ENCODE data around the gene YEATS2. TPM values are rescaled to one million over a fixed set of nuclear protein-coding genes. Genes with fewer than 3 reads are reported as not detected.

YEATS2 gene
- total and polyA plus RNA-seq, 2 donors (not counting 3 experiments of a cell fraction or from before 2014, with no cell fraction given): 30.2 to 59.9 TPM

GRCh38 chr3:183733553-183733952 lies 36.0 kb downstream of the YEATS2 start:
- Histone ChIP-seq H4K20me1 (replicated peaks; ENCODE audit: control insufficient read depth, extremely low read depth, insufficient read depth, low read length) (no peaks in the 10 kb centered on the region), H3K4me2 (ENCODE audit: insufficient read depth, low read length) (no peak overlapping the region), H3K4me1 (ENCODE audit: control insufficient read depth, extremely low read depth, insufficient read depth, low read length) (peaks cover 28% of the 10 kb centered on the region), H3K9me1 (replicated peaks; ENCODE audit: control insufficient read depth, extremely low read depth, insufficient read depth, low read length) (no peaks in the 10 kb centered on the region), H2AFZ (ENCODE audit: low read depth, low read length) (no peak overlapping the region), H3K9me3 (replicated peaks; ENCODE audit: control insufficient read depth, insufficient read depth, low read length) (no peaks in the 10 kb centered on the region), H3K9ac (replicated peaks; ENCODE audit: extremely low read depth, insufficient read depth, low read length) (no peak overlapping the region), H3K27ac (ENCODE audit: insufficient read depth, low read depth, low read length) (no peak overlapping the region), H3K4me3 (replicated peaks in 1 of 3; ENCODE audit: insufficient read depth in 1 of 3, low read depth in 1 of 3, low read length in 3 of 3) (no peak overlapping the region), H3K36me3 (ENCODE audit: control insufficient read depth in 2 of 2, extremely low read depth in 1 of 2, insufficient read depth in 2 of 2, low read length in 2 of 2) (peaks cover 8 to 16% of the 10 kb centered on the region in 2 experiments), H3K27me3 (ENCODE audit: control insufficient read depth in 2 of 2, insufficient read depth in 2 of 2, low read length in 2 of 2) (no peaks in the 10 kb centered on the region), H3K79me2 (ENCODE audit: control insufficient read depth, insufficient read depth, low read length) (peaks cover 8% of the 10 kb centered on the region)
- no peak for DNase-seq (ENCODE audit: low read depth, low spot score)
- POLR2A ChIA-PET: no interaction called here
- BruUV-seq (replicated peaks): no TSS peak
- intact Hi-C loops (cut with micrococcal nuclease): no loop called here
- CTCF ChIA-PET: no interaction called here
- dilution Hi-C loops (cut with MboI; ENCODE audit: extremely low pct_ligation_motif_present, low sequenced_read_pairs): no loop called here
- FAIRE-seq: no peak
- no peak for TF ChIP-seq MYC (IDR thresholded peaks at IDR 0.05; ENCODE audit: low read depth, low read length)
- TF ChIP-seq GATA2 (IDR thresholded peaks at IDR 0.05; ENCODE audit: insufficient read depth, insufficient read length, low read depth, low read length): no peak
- TF ChIP-seq CTCF (IDR thresholded peaks at IDR 0.05; ENCODE audit: extremely low read depth in 1 of 2, insufficient read depth in 1 of 2, low read depth in 1 of 2, low read length in 2 of 2): no peak
- TF ChIP-seq, protein P1, sequence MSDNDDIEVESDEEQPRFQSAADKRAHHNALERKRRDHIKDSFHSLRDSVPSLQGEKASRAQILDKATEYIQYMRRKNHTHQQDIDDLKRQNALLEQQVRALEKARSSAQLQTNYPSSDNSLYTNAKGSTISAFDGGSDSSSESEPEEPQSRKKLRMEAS (IDR thresholded peaks at IDR 0.05; ENCODE audit: insufficient read depth, insufficient read length): no peak
- no peak for TF ChIP-seq JUN (IDR thresholded peaks at IDR 0.05; ENCODE audit: borderline replicate concordance, insufficient read depth, insufficient read length, low read depth)
